ENCODE results near the gene SSBP1.
A peak's percentile ranks its signal among the peaks of the same experiment; 100 is the strongest.
"Not testable (repeated sequence)": the region's sequence is repeated elsewhere in the genome, so short reads cannot be mapped to it uniquely, and the experiment has no call there.

Gene SSBP1

GRCh38 chr7:141754939-141755338 is 16.8 kb downstream of the SSBP1 start:
- FAIRE-seq: no peak
- DNase-seq (ENCODE audit: insufficient read length, low spot score): peak; percentile 4

GRCh38 chr7:141763797-141764196 is 25.6 kb downstream of the SSBP1 start, which contains the start of gene TAS2R3:
TAS2R3 (plus strand) TSS chr7:141764097; CDS start chr7:141764159, 62 bp downstream.
- FAIRE-seq (no peak), DNase-seq (ENCODE audit: insufficient read length, low spot score) (no peak)

- not testable (repeated sequence) for FAIRE-seq; DNase-seq (ENCODE audit: insufficient read length, low spot score)
Observed at GRCh38 chr7:141770083-141770583, 32.0 kb downstream of the SSBP1 start.

GRCh38 chr7:141776374-141776773 is 38.2 kb downstream of the SSBP1 start, which contains the start of gene TAS2R4:
TAS2R4 (plus strand) TSS chr7:141776674; CDS start chr7:141778489, 1,815 bp downstream.
- no peak for DNase-seq (ENCODE audit: insufficient read length, low spot score)
- FAIRE-seq: no peak

GRCh38 chr7:141785706-141786552 is 47.8 kb downstream of the SSBP1 start:
- FAIRE-seq: peak; percentile 64
- DNase-seq (ENCODE audit: insufficient read length, low spot score): peak; percentile 43

GRCh38 chr7:141788296-141788695 is 50.1 kb downstream of the SSBP1 start:
- DNase-seq (ENCODE audit: insufficient read length, low spot score) (no peak), FAIRE-seq (no peak)

GRCh38 chr7:141789917-141790316 is 51.8 kb downstream of the SSBP1 start, which contains the start of gene TAS2R5:
TAS2R5 (plus strand) TSS chr7:141790217; CDS start chr7:141790362, 145 bp downstream.
- no peak for FAIRE-seq

GRCh38 chr7:141792526-141792925 is 54.4 kb downstream of the SSBP1 start:
- FAIRE-seq: no peak
- no peak for DNase-seq (ENCODE audit: insufficient read length, low spot score)

More at GRCh38 chr7:141789917-141790316, 51.8 kb downstream of the SSBP1 start, which contains the start of gene TAS2R5:
- no peak for DNase-seq (ENCODE audit: insufficient read length, low spot score)

Measured in GM19239 (cell line).